Nephron (organoid): ENCODE data around the gene GALNT18.
A peak's percentile ranks its signal among the peaks of the same experiment; 100 is the strongest.

Experiments
- H3K27ac Mint-ChIP-seq, 3 experiments: 2 replicates each; pipeline ENCODE4 v1.8.0; 2020; ENCODE audit warnings: mixed read lengths in 3 of 3, mild to moderate bottlenecking in 2 of 3, moderate library complexity in 1 of 3
- H3K27me3 Mint-ChIP-seq: 2 replicates; pipeline ENCODE4 v1.8.0; 2021; ENCODE audit warnings: low read depth, mild to moderate bottlenecking, moderate library complexity, mixed read lengths
- H3K36me3 Mint-ChIP-seq: 2 replicates; pipeline ENCODE4 v1.8.0; 2020; ENCODE audit warnings: low read depth, mixed read lengths
- H3K4me1 Mint-ChIP-seq: 2 replicates; pipeline ENCODE4 v1.8.0; 2020; ENCODE audit warnings: mixed read lengths
- H3K4me3 Mint-ChIP-seq, 3 experiments: 2 replicates each; pipeline ENCODE4 v1.8.0; 2020; ENCODE audit warnings: mild to moderate bottlenecking in 3 of 3, mixed read lengths in 3 of 3, moderate library complexity in 2 of 3
- H3K9me3 Mint-ChIP-seq: 2 replicates; pipeline ENCODE4 v1.8.0; 2020; ENCODE audit warnings: mixed read lengths
- CTCF ChIP-seq, 3 experiments: fragments of 200-600 bp; sonication (generic); IDR thresholded peaks; one replicate each; pipeline ENCODE4 v1.5.0; 2021; ENCODE audit warnings: antibody characterized with exemption in 3 of 3; ENCODE audit not compliant: unreplicated experiment in 3 of 3

The GALNT18 gene

GRCh38 chr11:11505692-11506091, 116.1 kb downstream of the GALNT18 start:
- H3K4me1 Mint-ChIP-seq: peaks cover 23% of the 10 kb centered on the region

DNA sequence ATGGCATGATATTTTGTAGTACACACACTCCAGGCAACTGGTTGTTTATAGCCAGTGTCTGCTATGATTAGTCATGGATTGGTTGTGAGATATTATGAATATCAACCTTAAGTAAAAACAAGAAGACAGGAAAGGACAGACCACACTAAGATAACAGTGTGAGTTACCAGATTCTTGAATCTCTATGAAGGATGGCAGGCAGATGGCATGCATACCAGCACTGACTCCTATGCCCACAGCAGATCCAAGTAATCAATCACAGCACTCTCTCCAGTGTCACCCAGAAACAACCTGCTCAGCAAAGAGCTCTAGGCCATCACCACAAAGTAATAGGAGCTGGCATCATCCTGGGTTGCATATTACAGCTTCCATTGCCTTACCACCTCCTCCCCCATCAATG, 116.6 kb downstream of the GALNT18 start:
- no peaks in the 10 kb centered on the region for H3K36me3 Mint-ChIP-seq
- no peak for TF ChIP-seq CTCF (IDR thresholded peaks at IDR 0.05; ENCODE audit: unreplicated experiment in 3 of 3)
- no peaks in the 10 kb centered on the region for H3K9me3 Mint-ChIP-seq
- no peak overlapping the region for H3K27ac Mint-ChIP-seq
- peaks cover 22% of the 10 kb centered on the region for H3K4me1 Mint-ChIP-seq
- no peak overlapping the region for H3K4me3 Mint-ChIP-seq
- peaks cover 15% of the 10 kb centered on the region for H3K27me3 Mint-ChIP-seq

More at GRCh38 chr11:11505692-11506091, 116.1 kb downstream of the GALNT18 start:
- TF ChIP-seq CTCF (IDR thresholded peaks at IDR 0.05; ENCODE audit: unreplicated experiment in 3 of 3): no peak
- Mint-ChIP-seq H3K27ac (no peak overlapping the region), H3K27me3 (peaks cover 15% of the 10 kb centered on the region), H3K36me3 (no peaks in the 10 kb centered on the region), H3K4me3 (no peak overlapping the region), H3K9me3 (no peaks in the 10 kb centered on the region)

GRCh38 chr11:11504071-11504470, 117.7 kb downstream of the GALNT18 start:
- H3K4me3 Mint-ChIP-seq: no peak overlapping the region
- peak overlapping the region in 1 of 3 experiments; percentile 50 for H3K27ac Mint-ChIP-seq
- H3K27me3 Mint-ChIP-seq: peaks cover 20% of the 10 kb centered on the region
- H3K36me3 Mint-ChIP-seq: no peaks in the 10 kb centered on the region
- H3K4me1 Mint-ChIP-seq: peaks cover 22% of the 10 kb centered on the region
- no peak for TF ChIP-seq CTCF (IDR thresholded peaks at IDR 0.05; ENCODE audit: unreplicated experiment in 3 of 3)
- H3K9me3 Mint-ChIP-seq: no peaks in the 10 kb centered on the region

- no peaks in the 10 kb centered on the region for H3K9me3 Mint-ChIP-seq
- peaks cover 22% of the 10 kb centered on the region for H3K4me1 Mint-ChIP-seq
- peak overlapping the region; percentile 64 to 72 (median 70) for H3K27ac Mint-ChIP-seq
- H3K36me3 Mint-ChIP-seq: no peaks in the 10 kb centered on the region
- H3K27me3 Mint-ChIP-seq: peaks cover 9% of the 10 kb centered on the region
- no peak overlapping the region for H3K4me3 Mint-ChIP-seq
- TF ChIP-seq CTCF (IDR thresholded peaks at IDR 0.05; ENCODE audit: unreplicated experiment in 3 of 3): no peak
Observed at GRCh38 chr11:11502263-11502861, 119.4 kb downstream of the GALNT18 start.

GRCh38 chr11:11501546-11502262, 120.1 kb downstream of the GALNT18 start:
- peak overlapping the region; percentile 64 to 72 (median 70) for H3K27ac Mint-ChIP-seq
- H3K27me3 Mint-ChIP-seq: peaks cover 15% of the 10 kb centered on the region
- peaks cover 22% of the 10 kb centered on the region for H3K4me1 Mint-ChIP-seq
- H3K36me3 Mint-ChIP-seq: no peaks in the 10 kb centered on the region
- TF ChIP-seq CTCF (IDR thresholded peaks at IDR 0.05; ENCODE audit: unreplicated experiment in 3 of 3): no peak
- no peak overlapping the region for H3K4me3 Mint-ChIP-seq
- no peaks in the 10 kb centered on the region for H3K9me3 Mint-ChIP-seq
